ENCODE data around the gene P2RX1. TPM values are rescaled to one million over a fixed set of nuclear protein-coding genes. Genes with fewer than 3 reads are reported as not detected.

The P2RX1 gene
- total RNA-seq, 1 experiment from 2014 or later = not detected

DNA sequence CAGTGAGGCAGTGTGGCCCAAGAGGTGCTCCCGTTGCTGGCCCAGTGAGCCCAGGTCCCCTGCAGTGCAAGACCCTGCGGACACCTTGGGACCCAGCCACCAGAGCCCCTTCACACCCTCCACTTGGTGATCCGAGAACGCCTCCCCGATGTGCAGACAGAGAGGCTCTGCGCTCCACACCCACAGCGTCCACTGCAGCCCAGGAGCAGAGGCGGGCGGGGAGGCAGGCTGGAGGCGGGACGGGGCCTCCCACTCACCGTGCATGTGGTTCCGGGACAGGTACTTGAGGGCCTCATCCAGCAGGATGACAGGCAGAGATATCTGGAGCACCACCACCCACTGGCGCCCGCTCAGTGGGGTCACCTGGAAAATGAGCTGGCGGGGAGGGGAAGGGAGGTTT is 12.1 kb upstream of the P2RX1 start:
- Histone ChIP-seq H2BK120ac (ENCODE audit: low read depth, low read length, poor library complexity, severe bottlenecking) (no peak overlapping the region), H3K14ac (ENCODE audit: insufficient read depth, low read length) (no peak overlapping the region), H4K20me1 (ENCODE audit: control insufficient read depth, insufficient read depth, insufficient read length) (no peaks in the 10 kb centered on the region), H2AFZ (ENCODE audit: low read length) (no peak overlapping the region), H3K27me3 (ENCODE audit: insufficient read depth, low read length) (no peaks in the 10 kb centered on the region), H3K4ac (ENCODE audit: low read depth, low read length) (no peak overlapping the region), H3T11ph (ENCODE audit: low read length) (no peak overlapping the region), H2AK5ac (ENCODE audit: insufficient read length, low read length) (no peak overlapping the region), H3K4me1 (ENCODE audit: insufficient read depth, low read length) (no peaks in the 10 kb centered on the region), H3K56ac (ENCODE audit: insufficient read length, low read depth, low read length) (no peak overlapping the region), H2BK20ac (ENCODE audit: low read depth, low read length, poor library complexity, severe bottlenecking) (no peak overlapping the region), H2BK5ac (ENCODE audit: insufficient read length, low read length) (no peak overlapping the region), H2BK15ac (ENCODE audit: low read depth, low read length) (no peak overlapping the region), H3K18ac (ENCODE audit: insufficient read length, low read depth, low read length) (no peak overlapping the region), H3K79me2 (ENCODE audit: insufficient read depth, low read length) (no peaks in the 10 kb centered on the region), H3K23ac (ENCODE audit: insufficient read length, low read depth, low read length) (no peak overlapping the region), H2BK12ac (ENCODE audit: insufficient read length, low read depth, low read length) (no peak overlapping the region), H3K27ac (ENCODE audit: insufficient read length, low read depth, low read length) (no peak overlapping the region), H3K4me2 (ENCODE audit: insufficient read depth, insufficient read length, low read length) (no peak overlapping the region), H4K91ac (ENCODE audit: insufficient read length, low read depth, low read length) (no peak overlapping the region), H3K23me2 (ENCODE audit: insufficient read length, low read depth, low read length, poor library complexity, severe bottlenecking) (no peaks in the 10 kb centered on the region), H3K9ac (ENCODE audit: extremely low read depth, insufficient read length, low read length) (no peak overlapping the region), H4K8ac (replicated peaks; ENCODE audit: insufficient read length, low read depth, low read length) (no peak overlapping the region), H3K9me3 (ENCODE audit: control insufficient read depth, low read depth, low read length) (no peaks in the 10 kb centered on the region), H3K79me1 (ENCODE audit: insufficient read depth, low read depth, low read length, poor library complexity, severe bottlenecking) (no peaks in the 10 kb centered on the region), H4K5ac (ENCODE audit: insufficient read length, low read depth, low read length) (no peak overlapping the region)
- peak; percentile 31 for DNase-seq
- Mint-ChIP-seq H3K4me1 (peaks cover 9 to 24% of the 10 kb centered on the region in 2 experiments; a peak in 3 of 4 replicates), H3K27ac (0 out of 7 replicates have a peak overlapping the region, but pooled peaks of 1 of the 3 experiments have one; percentile 48), H3K36me3 (ENCODE audit: insufficient read depth in 1 of 3, low read depth in 3 of 3) (0 out of 7 replicates have a peak, but pooled peaks cover 0 to 3% (median 0%) of the 10 kb centered on the region in 3 experiments), H3K4me3 (no peak overlapping the region), H3K27me3 (ENCODE audit: low read depth) (no peaks in the 10 kb centered on the region), H3K9me3 (no peaks in the 10 kb centered on the region)
- no peak for TF ChIP-seq CTCF (conservative IDR thresholded peaks at IDR 0.05)
- WGBS (ENCODE audit: extremely low coverage, insufficient read length, low lambda C conversion rate) = no CpG with 5 or more reads among the region's 16 CpGs
